CD4-positive, alpha-beta T cell treated with Interferon alpha-2 for 1 hour (primary cell): ENCODE measurements around the gene TMEM72.

Experiments
- DNase-seq, 2 donors: peaks; one replicate each; pipeline ENCODE4 v3.0.0-alpha.2; 2020 to 2022

Gene TMEM72

DNA sequence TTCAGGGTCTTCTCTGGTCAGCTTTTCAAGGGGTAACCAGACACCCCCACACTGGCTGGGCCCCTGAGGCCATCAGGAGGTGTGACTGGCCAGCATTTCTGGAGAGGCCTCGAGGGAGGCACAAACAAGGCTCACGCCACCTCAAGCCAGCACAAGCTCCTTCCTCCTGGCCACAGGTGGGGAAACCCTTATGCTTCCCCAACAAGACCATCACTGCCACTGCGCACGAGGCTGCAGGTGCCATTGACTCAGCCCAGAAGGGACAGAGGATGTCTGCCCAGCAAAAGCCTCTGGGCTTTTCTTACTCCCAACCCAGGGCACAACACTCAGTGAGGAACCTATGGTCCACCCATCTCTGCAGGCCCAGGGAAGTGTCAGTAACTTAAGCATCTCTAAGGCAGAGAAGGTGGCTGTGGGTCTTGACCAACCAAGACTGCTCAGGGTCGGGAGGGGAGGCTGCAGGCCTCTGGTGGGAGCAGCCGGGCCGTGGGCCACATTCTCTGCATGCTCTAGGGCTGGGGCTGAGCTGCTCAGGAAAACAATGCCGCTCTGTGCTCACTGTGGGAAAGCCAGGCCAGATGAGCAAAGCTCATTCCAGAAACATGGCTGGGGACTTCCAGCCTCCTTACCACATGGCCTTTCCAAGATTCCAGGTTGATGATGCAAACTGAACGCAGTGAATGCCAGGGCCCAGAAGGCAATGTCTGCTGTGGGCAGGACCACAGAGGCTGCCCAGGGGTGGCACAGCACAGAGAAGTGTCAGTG is 24.2 kb downstream of the TMEM72 start:
- DNase-seq = no peak

DNA sequence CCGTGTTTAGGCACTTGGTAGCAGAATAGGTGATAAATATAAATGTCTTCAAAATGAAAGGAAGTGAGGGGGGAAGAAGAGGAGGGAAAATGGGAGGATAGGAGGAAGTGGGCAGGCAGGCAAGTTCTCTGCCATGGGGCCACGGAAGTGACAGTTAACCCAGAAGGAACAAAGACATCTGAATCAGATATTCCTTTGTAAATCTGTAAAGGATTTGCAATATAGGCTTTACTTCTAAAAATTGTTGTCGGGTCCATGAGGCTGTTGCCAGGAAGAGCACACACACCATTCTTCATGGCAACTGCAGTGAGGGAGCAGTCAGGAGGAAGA is 24.8 kb downstream of the TMEM72 start:
- DNase-seq = no peak

DNA sequence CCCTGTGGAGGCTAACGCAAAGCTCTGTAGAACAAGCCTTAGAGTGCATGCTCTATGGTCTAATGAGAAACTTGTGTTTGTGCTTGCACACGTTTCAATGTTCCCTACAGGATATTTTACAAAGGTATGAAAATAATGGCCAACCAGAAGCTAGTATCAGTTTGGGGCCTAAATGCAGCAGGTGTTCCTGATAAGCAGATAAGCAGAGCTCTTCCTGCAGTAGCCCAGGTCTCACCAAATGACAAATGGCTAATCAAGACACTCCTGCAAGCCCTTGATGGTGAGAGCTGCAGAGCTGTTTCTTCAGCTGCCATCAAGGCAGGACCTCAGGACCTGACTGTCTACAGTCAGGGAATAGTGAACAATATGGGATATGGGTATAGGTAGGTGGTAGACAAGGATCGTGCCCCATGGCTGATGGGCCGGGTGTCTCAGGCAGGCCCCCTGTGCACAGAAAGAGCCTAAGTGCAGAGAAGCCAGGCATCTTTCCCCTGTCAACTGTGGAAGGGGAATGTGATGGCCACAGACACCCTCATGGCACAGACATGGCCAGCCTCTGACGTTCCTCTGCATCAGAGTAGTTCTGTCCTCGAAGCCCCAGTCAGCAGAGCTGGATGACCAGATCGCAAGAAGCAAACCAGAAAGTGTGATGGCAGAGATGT is 25.3 kb downstream of the TMEM72 start:
- no peak for DNase-seq

DNA sequence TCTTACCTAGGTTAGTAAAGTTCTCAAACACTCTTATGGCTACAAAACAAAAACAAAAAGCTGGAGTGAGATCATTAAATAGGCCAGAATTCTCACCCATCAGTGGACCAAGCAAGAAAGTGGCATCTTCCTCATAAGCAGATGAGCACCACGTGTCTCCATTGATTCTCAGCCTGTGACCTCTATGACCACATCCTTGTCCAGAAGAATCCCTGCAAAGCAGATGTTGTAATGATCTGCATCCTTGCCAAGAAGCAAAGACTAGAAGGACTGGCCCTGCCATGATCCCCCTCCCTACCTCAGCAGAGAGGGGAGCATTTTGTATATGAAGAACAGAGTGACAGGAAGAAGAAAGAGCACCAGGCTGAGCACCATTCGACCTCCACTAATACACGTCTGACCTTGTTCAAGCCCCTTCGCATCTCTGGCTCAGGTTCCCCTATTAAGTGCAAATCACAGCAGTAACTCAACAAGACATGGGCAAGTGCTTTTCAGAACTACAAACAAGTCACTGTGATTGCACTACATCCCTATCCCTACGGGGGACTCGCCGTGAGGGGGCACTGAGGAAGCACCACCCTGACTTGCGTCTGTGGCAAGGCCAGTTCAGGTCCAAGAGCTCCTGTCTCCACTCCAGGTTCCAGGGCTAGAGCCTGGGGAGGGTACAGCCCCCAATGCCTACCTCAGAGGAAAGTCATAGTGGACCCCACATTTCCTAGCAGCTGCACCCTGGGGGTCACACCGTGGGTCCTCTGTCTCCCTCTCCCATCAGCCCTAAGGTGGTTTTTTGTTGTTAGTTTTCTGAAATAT is 26.3 kb downstream of the TMEM72 start:
- no peak for DNase-seq

DNA sequence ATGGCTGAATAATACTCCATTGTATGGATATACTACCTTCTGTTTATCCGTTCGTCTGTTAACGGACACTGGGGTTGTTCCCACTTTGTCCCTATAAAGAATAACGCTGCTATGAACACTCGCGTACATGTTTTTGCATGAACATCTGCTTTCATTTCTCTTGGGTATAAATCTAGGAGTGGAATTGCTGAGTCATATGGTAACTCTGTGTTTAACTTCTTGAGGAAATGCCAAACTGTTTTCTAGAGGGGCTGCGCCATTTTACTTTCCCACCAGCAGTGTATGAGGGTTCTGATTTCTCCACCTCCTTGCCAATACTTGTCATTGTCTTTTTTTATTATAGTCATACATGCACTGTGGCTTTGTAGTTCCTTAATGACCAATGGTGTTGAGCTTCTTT is 27.8 kb downstream of the TMEM72 start:
- no peak for DNase-seq

DNA sequence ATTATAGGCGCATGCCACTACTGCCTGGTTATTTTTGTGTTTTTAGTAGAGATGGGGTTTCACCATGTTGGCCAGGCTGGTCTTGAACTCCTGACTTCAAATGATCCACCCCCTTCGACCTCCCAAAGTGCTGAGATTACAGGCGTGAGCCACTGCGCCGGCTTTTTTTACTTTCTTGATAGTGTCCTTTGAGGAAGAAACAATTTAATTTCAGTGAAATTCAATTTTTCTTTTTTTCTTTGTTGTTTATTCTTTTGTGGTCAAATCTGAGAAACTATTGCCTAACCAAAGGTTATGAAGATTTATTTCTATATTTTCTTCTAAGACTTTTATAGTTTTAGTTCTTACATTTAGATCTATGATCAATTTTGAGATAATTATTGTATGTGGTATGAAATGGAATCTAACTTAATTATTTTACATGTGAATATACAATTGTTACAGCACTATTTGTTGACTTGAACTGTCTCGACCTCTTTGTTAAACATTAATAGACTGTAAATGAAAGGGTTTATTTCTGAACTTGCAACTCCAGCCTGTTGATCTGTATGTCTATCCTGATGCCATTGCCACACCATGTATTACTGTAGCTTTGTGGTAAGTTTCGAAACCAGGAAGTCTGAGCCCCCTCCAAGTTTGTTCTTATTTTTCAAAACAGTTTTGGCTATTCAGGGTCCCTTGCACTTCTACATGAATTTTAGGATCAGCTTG is 28.7 kb downstream of the TMEM72 start:
- DNase-seq = no peak

DNA sequence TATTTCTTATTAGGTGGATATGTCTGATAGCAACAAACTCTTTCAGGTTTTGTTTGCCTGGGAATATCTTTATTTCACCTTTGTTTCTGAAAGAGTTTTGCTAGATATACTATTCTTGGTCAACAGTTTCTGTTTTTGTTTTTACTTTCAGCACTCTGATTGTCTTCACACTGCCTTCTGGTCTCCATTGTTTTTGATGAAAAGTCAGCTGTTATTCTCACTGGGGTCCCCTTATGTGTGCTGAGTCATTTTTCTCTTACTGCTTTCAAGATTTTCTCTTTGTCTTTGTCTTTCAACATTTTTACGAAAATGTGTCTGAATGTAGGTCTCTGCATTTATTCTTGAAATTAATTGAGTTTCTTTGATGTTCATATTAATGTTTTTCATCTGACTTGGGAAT is 33.2 kb downstream of the TMEM72 start:
- no peak for DNase-seq

DNA sequence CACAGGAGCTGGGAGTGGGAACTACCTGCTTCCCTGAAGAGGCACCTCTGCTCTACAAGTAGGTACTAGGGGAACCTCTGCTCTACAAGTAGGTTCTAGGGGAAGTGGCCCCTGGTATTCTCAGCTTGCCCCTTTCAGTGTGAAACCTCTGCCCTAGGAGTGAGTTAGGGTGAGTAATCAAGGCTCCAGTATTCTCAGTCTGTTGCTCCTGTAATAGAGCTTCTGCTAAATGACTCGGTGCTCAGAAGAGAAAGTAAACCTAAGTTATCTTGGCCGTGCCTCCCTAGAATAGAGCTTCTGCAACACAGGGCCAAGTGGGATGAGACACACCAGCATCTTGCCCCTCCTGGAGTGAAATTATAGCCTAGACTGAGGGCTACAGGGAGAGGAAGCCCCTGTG is 35.1 kb downstream of the TMEM72 start:
- no peak for DNase-seq

DNA sequence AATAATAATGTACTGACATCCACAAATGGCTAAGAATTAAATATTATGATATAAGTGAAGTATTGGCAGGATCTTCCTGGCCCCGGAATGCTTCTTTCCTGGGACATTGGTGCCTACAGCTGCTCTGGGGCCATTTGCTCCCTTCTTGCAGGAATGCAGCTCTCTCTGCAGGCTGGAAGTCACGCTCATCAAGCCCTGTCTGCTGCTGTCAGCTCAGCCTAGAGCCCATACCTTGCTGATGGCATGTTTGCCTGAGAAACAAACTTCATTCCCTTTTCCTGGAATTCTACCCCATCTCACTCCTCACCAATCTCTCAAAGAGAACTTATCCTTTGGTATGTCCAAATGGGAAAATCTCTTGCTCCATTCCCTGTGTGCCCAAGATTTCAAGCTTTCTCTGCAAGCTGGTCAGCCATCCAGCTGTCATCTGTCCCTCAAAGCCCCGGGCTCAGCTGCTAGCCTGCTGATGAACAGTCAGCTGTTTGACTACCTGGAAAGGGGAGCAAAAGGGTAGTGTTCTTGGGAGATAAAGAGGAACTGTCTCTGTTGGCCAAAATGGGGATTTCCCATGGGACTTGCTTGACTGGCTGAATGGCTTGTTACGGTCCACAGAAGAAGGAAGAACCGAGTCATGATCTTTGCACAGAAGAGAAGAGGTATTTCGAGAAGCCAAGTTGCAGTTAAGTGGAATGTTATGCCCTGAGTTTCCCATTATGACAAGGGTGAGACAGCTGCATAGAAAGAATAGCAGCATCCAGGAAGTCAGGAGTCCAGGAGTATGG is 36.4 kb downstream of the TMEM72 start:
- DNase-seq = peak in 1 of 2 donors; percentile 62

DNA sequence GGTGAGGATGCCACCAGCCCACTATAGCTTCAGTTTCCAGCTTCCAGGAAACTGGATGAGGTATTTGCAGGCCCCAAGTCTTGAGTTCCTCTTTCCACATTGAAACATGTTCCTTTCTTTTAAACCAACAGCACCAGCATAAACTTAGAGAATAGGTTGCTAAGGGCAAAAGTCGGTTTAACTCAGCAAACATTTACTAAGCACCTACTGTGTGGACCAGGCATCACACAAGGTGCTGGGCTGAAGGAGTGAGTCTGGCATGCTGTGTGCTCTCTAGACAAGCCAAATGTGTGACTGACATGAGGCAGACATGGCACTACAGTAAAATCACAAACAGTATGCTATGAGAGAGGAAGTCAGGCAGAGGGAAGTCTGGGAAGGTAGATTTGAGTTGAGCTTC is 37.5 kb downstream of the TMEM72 start:
- DNase-seq = no peak

DNA sequence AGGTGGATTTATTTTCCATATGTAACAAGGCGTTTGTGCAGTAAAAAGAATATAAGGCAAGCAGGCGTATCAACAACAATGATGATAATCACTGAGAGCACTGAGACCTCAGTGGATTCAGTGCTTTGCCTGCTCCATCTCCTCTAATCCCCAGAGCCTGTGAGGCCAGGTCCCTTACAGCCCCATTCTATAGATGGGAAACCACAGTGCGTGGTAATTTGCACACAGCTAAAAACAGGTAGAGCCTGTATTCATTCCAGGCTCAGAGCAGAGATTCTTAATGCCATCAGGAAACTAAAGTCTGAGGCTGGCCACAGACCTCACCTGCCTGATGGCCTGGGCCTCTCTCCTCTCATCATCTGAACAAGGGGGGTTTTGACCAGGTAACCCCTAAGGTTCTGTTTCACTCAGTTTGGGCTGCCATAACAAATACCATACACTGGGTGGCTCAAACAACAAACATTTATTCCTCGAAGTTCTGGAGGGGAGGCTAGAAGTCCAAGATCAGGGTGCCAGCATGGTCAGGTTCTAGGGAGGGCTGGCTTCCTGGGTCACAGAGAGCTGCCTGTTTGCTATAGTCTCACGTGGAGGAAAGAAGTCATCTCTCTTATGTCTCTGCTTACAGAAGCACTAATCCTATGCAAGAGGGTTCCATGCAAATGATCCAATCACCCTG is 38.1 kb downstream of the TMEM72 start:
- DNase-seq = no peak

DNA sequence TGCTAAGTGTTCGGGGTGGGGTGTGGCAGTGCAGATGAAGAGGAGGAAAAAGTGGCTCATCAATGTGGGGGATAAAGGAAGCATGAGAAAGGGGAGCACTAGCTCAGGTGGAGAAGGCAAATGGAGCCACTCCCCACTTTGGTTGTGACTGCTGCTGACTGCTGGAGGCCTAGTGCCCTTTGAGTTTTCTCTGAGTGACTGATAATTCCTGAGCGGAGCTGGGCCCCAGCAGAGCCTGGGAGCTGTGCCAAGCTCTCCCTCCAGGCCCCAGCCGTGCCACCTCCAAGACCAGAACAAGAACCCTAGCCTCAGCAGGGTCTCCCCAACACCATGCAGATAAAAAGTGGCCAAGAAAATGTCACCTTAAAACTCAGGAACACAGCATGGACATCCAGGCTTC is 38.8 kb downstream of the TMEM72 start:
- DNase-seq = no peak

DNA sequence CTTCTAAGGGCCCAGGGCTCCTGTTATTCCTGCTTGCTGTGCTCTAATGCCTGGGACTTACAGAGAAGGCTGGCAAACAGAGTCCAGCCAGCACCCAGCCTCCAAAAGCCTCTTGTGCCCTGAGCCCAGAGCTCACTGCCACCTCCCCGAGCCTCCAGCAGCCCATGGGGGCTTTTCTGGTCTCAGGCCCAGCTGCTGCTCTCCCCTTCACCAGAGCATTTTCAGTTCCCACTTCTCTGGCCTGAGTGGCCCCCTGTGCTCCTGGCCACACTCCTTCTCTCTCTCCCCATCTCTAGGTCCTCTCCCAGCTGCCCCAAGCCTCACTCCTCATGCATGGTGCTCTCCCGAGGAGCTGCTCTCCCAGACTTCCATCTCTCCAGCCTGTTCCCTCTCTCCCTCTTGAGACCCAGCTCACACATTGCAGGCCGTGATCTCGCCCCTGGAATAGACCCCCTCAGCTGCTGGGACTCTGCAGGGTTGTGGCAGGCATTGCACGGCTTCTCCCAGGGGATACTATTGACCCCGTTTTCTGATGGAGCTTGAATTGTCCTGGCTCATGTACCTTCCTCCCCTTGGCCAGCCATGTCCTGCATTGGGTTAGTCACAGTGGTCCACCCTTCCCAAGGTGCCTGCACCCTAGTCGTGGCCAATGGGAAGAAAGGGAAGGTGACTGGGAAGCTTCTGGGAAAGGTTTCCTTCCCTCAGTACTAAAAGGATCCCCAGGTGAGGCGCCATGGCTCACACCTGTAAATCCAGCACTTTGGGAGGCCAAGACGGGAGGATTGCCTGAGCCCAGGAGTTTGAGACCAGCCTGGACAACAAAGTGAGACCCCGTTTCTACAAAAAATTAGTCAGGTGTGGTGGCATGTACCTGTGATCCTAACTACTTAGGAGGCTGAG is 39.4 kb downstream of the TMEM72 start:
- no peak for DNase-seq

DNA sequence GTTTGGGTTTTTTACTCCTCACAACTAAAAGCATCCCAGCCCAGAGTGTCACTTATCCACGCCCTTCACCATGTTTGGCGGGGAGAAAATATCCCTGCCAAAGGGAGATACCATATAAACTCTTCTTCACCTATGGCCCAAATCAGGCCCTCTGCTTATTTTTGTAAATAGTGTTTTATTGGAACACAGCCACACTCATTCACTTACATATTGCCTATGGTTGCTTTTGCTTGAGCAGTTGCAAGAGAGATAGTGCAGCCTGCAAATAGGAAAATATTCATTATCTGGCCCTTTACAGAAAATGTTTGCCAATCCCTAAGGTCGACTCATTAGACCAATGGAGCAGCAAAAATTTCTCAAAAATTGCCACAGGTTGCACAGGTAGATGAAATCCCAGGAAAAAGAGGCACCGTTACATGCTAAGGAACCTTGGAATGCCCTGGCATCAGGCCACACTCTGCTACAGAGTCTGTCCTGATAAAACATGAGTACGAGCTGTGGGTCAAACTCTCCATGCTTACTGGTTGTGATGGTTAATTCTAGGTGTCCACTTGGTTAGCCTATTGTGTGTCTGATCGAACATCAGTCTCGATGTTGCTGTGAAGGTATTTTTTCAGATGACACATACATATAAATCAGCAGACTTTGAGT is 40.6 kb downstream of the TMEM72 start:
- no peak for DNase-seq

DNA sequence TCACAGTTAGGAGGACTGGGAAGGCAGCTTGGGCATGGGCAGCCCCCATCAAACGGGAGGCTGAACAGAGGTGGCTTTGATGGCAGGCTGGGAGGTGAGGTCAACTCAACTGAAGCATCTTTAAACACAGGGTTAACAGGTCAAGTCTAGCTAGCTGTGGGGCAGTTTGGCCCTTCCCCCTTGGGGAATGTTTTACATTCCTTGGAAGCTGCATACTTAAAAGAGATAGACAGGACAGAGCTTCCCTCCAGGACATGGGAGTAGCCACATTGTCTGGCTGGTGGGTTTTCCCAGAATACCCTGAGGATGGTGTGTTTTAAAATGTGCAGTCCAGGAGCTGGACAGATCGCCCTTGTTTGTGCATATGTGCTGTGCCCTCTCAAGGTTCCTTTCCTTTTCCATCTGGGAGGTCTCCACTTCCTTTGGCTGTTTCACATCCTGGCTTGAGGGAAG is 41.7 kb downstream of the TMEM72 start:
- DNase-seq = no peak

DNA sequence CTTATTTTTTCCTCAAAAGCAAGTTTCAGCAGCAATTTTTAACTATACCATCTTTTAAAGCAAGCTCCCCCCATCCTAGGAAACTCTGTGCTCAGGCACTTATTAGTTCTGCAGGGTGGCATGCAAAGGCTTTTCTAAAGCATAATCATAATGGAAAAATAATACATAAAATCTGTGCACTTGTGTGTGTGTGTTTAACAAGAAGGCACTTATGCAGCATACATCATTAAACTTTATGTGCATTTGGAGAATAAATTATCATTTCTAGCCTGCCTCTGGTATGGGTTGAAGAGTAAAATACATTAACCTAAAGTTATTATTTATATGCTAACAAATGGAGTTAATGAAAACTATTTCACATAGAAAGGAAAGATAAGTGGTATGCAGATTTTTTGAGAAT is 42.9 kb downstream of the TMEM72 start:
- no peak for DNase-seq

DNA sequence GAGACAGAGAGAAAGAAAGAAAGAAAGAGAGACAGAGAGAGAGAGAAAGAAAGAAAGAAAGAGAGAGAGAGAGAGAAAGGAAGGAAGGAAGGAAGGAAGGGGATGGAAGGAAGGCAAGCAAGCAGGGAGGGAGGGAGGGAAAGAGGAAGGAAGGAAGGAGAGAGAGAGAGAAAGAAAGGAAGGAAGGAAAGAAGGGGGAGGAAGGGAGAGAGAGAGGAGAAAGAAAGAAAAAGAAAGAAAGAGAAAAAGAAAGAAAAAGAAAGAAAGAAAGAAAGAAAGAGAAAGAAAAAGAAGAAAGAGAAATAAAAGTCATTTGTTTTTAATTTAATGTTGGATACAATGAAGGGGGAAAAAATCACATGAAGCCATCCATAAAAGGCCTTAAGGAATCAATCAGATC is 43.8 kb downstream of the TMEM72 start:
- DNase-seq = no peak

DNA sequence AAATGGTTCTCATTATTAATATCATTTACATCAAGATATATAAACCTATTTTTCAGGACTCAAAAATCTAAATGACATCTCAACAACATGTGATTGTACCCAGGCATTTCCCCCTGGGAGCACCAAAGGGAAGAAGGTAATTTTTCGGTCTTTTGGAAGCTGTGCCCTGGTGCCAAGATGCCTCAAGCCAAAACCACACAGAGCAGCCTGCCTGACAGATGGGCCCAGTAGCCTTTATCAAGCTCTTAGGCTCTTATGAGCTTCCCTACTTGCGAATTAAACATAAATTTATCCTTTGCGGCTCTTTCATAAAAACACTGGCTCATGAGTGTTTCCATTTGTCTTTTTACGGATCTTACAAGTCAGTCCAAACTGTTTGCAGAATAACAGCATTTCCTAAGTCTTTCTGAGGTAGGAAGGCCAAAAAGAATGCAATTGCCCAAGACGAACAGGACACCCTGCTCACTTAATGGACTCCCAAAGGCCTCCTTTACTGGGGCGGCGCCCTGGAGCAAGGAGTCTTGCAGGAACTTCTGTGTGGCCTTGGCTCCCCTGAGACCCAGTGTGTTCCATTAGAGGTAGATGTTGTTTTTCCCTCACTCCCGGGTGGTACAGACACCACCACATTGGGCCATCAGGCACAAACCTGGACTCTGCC is 44.4 kb downstream of the TMEM72 start:
- no peak for DNase-seq

DNA sequence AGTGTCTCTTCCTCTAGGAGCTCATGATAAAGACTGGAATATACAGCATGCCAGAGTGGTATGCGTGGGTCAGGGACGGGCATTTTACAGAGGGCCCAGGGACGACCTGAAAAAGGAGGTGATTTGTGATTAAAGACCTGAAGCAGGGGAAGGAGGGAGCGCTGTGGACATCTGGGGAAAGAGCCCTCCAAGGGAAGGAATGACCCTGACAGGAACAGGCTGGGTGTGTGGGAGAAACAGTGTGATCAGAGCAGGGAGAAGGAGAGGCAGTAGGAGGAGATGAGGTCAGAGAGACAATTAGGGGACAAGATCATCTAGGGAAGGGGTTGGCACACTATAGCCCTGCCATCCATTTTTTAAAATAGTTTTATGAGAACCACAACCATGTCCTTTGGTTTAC is 45.1 kb downstream of the TMEM72 start:
- DNase-seq = no peak
